ENCODE measurements around the gene MPV17L2.

DNA sequence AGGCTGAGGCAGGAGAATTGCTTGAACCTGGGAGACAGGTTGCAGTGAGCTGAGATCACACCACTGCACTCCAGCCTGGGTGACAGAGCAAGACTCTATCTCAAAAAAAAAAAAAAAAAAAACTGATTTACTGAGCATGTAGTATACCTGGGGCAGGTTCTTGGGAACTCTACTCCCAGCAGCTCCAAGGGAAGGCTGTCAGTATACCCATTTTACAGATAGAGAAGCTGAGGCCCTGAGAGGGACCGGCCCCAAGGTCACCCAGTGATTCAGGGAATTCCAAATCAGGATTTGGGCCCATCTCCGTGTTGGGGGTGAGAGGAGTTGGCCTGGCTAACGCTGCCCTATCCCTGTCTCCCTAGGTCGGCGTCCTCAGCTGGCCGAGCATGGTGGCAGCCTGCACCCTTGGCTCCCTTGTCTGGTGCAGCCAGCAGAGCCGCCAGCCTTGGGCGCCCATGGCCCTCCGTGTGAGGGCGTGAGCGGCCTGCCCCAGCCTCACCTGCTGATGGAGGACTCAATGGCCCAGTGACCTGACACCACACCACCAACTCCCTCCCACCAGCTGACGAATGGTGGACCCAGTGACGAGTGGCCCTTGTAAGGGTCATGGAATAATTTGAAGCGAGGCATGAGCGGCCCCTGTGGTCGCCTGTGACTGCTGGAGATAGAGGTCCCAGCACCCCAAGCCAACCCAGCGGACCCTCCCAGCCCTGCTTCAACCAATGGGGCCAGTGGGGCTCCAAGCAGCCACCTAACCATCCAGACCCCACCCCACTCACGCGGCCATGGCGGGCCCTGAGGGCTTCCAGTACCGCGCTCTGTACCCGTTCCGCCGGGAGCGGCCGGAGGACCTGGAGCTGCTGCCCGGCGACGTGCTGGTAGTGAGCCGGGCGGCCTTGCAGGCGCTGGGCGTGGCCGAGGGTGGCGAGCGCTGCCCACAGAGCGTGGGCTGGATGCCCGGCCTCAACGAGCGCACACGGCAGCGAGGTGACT lies 37.6 kb upstream of the MPV17L2 start:
- TF ChIP-seq POLR2AphosphoS5 (IDR thresholded peaks at IDR 0.05) = no peak
- TF ChIP-seq POLR2A (IDR thresholded peaks at IDR 0.05; ENCODE audit: low read depth) = no peak
- TF ChIP-seq, protein P1, sequence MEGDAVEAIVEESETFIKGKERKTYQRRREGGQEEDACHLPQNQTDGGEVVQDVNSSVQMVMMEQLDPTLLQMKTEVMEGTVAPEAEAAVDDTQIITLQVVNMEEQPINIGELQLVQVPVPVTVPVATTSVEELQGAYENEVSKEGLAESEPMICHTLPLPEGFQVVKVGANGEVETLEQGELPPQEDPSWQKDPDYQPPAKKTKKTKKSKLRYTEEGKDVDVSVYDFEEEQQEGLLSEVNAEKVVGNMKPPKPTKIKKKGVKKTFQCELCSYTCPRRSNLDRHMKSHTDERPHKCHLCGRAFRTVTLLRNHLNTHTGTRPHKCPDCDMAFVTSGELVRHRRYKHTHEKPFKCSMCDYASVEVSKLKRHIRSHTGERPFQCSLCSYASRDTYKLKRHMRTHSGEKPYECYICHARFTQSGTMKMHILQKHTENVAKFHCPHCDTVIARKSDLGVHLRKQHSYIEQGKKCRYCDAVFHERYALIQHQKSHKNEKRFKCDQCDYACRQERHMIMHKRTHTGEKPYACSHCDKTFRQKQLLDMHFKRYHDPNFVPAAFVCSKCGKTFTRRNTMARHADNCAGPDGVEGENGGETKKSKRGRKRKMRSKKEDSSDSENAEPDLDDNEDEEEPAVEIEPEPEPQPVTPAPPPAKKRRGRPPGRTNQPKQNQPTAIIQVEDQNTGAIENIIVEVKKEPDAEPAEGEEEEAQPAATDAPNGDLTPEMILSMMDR (IDR thresholded peaks at IDR 0.05) = no peak
